ENCODE data around the gene CMIP.

CMIP gene

DNA sequence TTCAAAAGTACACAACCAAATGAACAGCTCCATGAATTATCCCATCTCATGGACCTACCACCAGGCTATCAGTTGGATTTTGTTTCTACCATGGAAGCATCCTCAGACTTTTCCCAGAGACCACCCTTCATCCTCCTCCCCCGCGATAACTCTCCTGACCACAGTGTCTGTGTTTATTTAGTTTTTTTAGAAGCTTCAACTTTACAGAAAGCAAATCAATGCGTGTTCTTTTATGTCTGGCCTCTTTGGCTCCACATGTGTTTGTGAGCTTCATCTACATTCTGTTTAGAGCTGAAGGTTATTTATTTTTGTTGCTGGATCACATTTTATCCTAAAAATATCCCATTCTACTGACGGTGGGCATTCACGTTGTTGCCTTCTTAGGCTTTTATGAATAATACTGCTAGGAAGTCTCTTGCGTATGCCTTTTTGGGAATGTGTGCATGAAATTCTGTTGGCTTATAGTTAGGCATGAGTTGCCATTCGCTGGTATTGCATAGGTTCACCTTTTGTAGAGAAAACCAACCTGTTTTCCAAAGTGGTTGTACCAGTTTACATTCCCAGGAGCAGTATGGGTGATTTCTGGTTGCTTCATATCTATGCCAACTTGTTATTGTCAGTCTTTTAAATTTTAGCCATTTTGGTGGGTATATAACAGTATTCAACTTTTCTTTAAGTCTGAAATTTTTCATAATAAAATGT is 83.0 kb downstream of the CMIP start:
- DNase-seq (ENCODE audit: low read depth) = no peak

DNA sequence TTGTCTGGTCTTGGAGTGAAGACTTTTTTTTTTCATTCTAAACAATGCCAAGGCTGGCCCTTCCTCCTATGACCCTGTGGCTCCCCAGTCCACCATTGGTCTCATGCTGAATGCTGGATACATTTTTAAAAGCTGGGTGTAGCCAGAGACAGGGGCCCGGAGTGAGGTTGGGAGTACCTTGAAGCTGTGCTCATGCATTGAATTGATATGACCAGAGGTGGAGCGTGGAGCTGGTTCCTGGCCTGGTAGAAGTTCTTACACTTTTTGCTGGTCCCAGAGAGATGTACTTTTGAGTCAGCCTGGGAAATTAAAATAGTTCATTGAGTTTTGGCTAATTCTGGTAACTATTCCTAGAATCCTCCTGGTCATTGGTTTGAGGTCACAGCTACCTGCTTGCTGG is 83.6 kb downstream of the CMIP start:
- TF ChIP-seq, protein P1, sequence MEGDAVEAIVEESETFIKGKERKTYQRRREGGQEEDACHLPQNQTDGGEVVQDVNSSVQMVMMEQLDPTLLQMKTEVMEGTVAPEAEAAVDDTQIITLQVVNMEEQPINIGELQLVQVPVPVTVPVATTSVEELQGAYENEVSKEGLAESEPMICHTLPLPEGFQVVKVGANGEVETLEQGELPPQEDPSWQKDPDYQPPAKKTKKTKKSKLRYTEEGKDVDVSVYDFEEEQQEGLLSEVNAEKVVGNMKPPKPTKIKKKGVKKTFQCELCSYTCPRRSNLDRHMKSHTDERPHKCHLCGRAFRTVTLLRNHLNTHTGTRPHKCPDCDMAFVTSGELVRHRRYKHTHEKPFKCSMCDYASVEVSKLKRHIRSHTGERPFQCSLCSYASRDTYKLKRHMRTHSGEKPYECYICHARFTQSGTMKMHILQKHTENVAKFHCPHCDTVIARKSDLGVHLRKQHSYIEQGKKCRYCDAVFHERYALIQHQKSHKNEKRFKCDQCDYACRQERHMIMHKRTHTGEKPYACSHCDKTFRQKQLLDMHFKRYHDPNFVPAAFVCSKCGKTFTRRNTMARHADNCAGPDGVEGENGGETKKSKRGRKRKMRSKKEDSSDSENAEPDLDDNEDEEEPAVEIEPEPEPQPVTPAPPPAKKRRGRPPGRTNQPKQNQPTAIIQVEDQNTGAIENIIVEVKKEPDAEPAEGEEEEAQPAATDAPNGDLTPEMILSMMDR (IDR thresholded peaks at IDR 0.05; ENCODE audit: insufficient read depth, low read depth, low read length, missing control alignments) = no peak
- H3K4me3 ChIP-seq (ENCODE audit: low read depth, low read length) = no peak overlapping the region
- DNase-seq (ENCODE audit: low read depth) = no peak

More for the DNA sequence above, 83.0 kb downstream of the CMIP start:
- no peak overlapping the region for H3K4me3 ChIP-seq (ENCODE audit: low read depth, low read length)
- TF ChIP-seq, protein P1 (IDR thresholded peaks at IDR 0.05; ENCODE audit: insufficient read depth, low read depth, low read length, missing control alignments) = no peak

DNA sequence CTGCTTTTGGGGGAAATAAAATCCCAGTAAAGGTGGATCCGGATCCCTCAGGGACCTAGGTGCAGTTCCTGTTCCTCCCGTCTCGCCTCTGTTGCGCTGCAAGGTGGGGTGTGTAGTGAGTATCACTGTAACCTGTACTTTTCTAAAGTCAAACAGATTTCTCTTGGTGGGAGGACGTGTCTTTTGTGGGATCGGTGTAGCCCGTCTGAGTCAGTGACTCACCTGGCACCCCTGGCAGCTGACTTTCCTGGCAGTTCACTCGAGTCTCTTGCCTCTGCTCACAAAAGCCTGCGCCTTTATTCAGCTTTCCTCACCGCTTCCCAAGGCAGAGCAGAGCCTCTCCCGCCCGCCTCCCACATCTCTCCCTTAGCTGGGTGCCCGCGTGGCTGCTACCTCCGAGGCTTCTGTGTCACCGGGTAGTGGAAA is 85.7 kb downstream of the CMIP start:
- TF ChIP-seq, protein P1 (IDR thresholded peaks at IDR 0.05; ENCODE audit: insufficient read depth, low read depth, low read length, missing control alignments) = no peak
- DNase-seq (ENCODE audit: low read depth) = no peak
- H3K4me3 ChIP-seq (ENCODE audit: low read depth, low read length) = no peak overlapping the region

DNA sequence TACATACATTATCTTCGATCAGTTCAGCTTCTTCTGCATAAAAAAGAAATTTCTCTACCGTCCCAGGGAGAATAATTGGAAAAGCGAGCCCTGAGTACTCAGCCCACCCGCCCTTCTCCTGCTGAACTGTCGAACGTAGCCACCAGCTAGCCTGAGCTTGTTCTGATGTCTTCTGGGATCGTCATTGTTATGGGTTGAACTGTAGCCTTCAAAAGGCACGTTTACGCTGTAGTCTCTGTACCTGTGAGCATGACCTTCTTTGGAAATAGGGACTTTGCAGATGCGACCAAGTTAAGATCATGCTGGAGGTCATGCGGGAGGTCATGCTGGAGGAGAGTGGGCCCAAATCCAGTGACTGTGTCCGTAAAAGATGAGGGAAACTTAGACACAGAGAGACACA is 86.2 kb downstream of the CMIP start:
- no peak overlapping the region for H3K4me3 ChIP-seq (ENCODE audit: low read depth, low read length)
- DNase-seq (ENCODE audit: low read depth) = no peak
- TF ChIP-seq, protein P1 (IDR thresholded peaks at IDR 0.05; ENCODE audit: insufficient read depth, low read depth, low read length, missing control alignments) = no peak

DNA sequence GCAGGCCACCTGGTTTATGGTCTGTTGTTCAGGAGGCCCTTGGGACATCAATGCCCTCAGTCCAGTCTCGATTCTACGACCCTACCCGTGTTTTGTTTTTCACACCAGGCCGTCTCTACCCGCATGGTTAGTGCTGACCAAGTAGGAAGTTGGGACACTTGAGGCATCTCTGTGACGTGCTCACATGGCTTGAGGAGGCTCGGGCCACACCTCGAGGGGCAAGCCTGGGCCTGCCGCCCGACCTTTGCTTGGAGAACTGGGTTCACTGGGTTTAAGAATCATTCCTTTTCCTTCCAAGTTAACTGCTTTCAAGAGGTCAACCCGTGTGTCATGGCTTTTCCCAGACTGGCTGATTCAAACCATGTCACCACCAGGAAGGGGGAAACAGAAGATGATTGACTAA is 86.8 kb downstream of the CMIP start:
- TF ChIP-seq, protein P1 (IDR thresholded peaks at IDR 0.05; ENCODE audit: insufficient read depth, low read depth, low read length, missing control alignments) = no peak
- H3K4me3 ChIP-seq (ENCODE audit: low read depth, low read length) = no peak overlapping the region
- DNase-seq (ENCODE audit: low read depth) = no peak

DNA sequence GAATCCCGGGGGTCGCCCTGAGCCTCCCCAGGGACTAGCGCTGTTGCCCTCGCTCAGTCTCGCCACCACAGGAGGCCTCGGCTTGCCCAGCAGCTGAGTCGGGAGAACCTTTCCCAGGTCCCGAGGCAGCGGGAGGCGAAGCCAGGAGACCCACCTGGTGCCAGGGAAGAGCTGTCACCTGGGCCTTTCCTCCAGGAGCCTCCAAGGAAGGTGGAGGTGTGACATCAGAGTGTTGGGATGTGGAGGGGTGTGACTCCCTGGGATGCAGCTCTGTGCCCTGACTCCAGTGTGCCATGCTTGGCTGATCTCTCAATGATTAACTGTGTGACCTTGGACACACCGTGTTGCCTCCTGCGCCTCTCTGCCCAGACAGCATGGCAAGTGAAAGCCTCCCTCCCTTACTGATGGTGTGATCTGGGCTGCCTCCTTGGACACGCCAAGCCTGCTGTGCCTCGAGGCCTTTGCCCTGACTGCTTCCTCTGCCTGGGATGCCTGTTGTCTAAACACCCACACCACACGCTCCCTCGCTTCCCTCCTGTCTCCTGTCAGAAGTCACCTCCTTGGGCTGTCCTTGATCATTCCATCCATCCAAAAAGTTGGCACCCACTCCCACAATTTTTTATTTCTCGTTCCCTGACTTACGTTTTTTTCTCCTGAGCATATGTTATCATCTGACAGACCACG is 88.0 kb downstream of the CMIP start:
- DNase-seq (ENCODE audit: low read depth) = no peak
- TF ChIP-seq, protein P1 (IDR thresholded peaks at IDR 0.05; ENCODE audit: insufficient read depth, low read depth, low read length, missing control alignments) = no peak
- H3K4me3 ChIP-seq (ENCODE audit: low read depth, low read length) = no peak overlapping the region

Data from GM12865 (cell line).